Nephron progenitor cell (in vitro differentiated cells): Measurements from ENCODE around the gene ACER1.
"Not testable (repeated sequence)": the region's sequence is repeated elsewhere in the genome, so short reads cannot be mapped to it uniquely, and the experiment has no call there.

ENCODE experiments used
- DNase-seq: peaks from one replicate; pipeline ENCODE4 v3.0.0; 2021
- H3K27ac Mint-ChIP-seq: 2 replicates; pipeline ENCODE4 v1.8.0; 2021; ENCODE audit warnings: mild to moderate bottlenecking, moderate library complexity, mixed read lengths
- H3K27me3 Mint-ChIP-seq: 2 replicates; pipeline ENCODE4 v1.8.0; 2021; ENCODE audit warnings: mild to moderate bottlenecking, low read depth, mixed read lengths; ENCODE audit not compliant: poor library complexity
- H3K36me3 Mint-ChIP-seq: 2 replicates; pipeline ENCODE4 v1.8.0; 2021; ENCODE audit warnings: low read depth, mixed read lengths
- H3K4me1 Mint-ChIP-seq: 2 replicates; pipeline ENCODE4 v1.8.0; 2021; ENCODE audit warnings: mixed read lengths
- H3K4me3 Mint-ChIP-seq: 2 replicates; pipeline ENCODE4 v1.8.0; 2021; ENCODE audit warnings: mild to moderate bottlenecking, moderate library complexity, mixed read lengths
- H3K9me3 Mint-ChIP-seq: 2 replicates; pipeline ENCODE4 v1.8.0; 2021; ENCODE audit warnings: mild to moderate bottlenecking, moderate library complexity, mixed read lengths
- CTCF ChIP-seq: fragments of 200-600 bp; sonication (generic); IDR thresholded peaks from 2 replicates; pipeline ENCODE4 v1.5.0; 2021; ENCODE audit warnings: antibody characterized with exemption

ACER1 gene

GRCh38 chr19:6359568-6360341, 26.3 kb upstream of the ACER1 start:
- Mint-ChIP-seq H3K9me3 (no peaks in the 10 kb centered on the region), H3K36me3 (peaks cover 9% of the 10 kb centered on the region), H3K4me3 (peak overlapping the region; percentile 43), H3K27me3 (no peaks in the 10 kb centered on the region), H3K4me1 (peaks cover 31% of the 10 kb centered on the region), H3K27ac (no peak overlapping the region)
- DNase-seq, result no peak
- TF ChIP-seq CTCF, result no peak

GRCh38 chr19:6358003-6358402, 24.6 kb upstream of the ACER1 start:
- Mint-ChIP-seq H3K27ac (no peak overlapping the region), H3K36me3 (no peaks in the 10 kb centered on the region), H3K27me3 (no peaks in the 10 kb centered on the region), H3K4me3 (no peak overlapping the region), H3K4me1 (peaks cover 31% of the 10 kb centered on the region), H3K9me3 (peaks cover 10% of the 10 kb centered on the region)
- no peak for DNase-seq
- no peak for TF ChIP-seq CTCF

GRCh38 chr19:6357174-6357573, 23.8 kb upstream of the ACER1 start:
- peaks cover 8% of the 10 kb centered on the region for H3K27me3 Mint-ChIP-seq
- no peak for DNase-seq
- no peak for TF ChIP-seq CTCF
- no peak overlapping the region for H3K4me3 Mint-ChIP-seq
- no peaks in the 10 kb centered on the region for H3K36me3 Mint-ChIP-seq
- peaks cover 17% of the 10 kb centered on the region for H3K9me3 Mint-ChIP-seq
- peaks cover 25% of the 10 kb centered on the region for H3K4me1 Mint-ChIP-seq
- no peak overlapping the region for H3K27ac Mint-ChIP-seq

- not testable (repeated sequence) for DNase-seq, H3K4me3 Mint-ChIP-seq, H3K27ac Mint-ChIP-seq, H3K36me3 Mint-ChIP-seq
- Mint-ChIP-seq H3K4me1 (peaks cover 20% of the 10 kb centered on the region), H3K27me3 (peaks cover 15% of the 10 kb centered on the region), H3K9me3 (peaks cover 20% of the 10 kb centered on the region)
These were observed 22.1 kb upstream of the ACER1 start for GRCh38 chr19:6355321-6356040.

GRCh38 chr19:6354098-6354674, 20.8 kb upstream of the ACER1 start:
- no peak for TF ChIP-seq CTCF
- Mint-ChIP-seq H3K4me3 (no peak overlapping the region), H3K27me3 (peaks cover 24% of the 10 kb centered on the region), H3K36me3 (no peaks in the 10 kb centered on the region), H3K9me3 (peaks cover 20% of the 10 kb centered on the region), H3K4me1 (peaks cover 12% of the 10 kb centered on the region), H3K27ac (no peak overlapping the region)
- DNase-seq, result no peak

- Mint-ChIP-seq H3K4me3 (no peak overlapping the region), H3K27ac (no peak overlapping the region), H3K9me3 (peaks cover 20% of the 10 kb centered on the region), H3K27me3 (peaks cover 37% of the 10 kb centered on the region), H3K36me3 (no peaks in the 10 kb centered on the region), H3K4me1 (peaks cover 4% of the 10 kb centered on the region)
- DNase-seq, result no peak
- no peak for TF ChIP-seq CTCF
These were observed 19.2 kb upstream of the ACER1 start for GRCh38 chr19:6352381-6353165.
